Measurements from ENCODE around the gene POU2F2. TPM values are rescaled to one million over a fixed set of nuclear protein-coding genes. Genes with fewer than 3 reads are reported as not detected.
A peak's percentile ranks its signal among the peaks of the same experiment; 100 is the strongest.

Gene POU2F2
- total RNA-seq (2014; rRNA removed; shearing (Covaris generic)) (2.3 and 2.4 TPM in 2 replicates), polyA plus RNA-seq (2016; fragmentation: Nextera tagmentation; extraction: Ambion mirVana) (4.6 and 5.1 TPM in 2 replicates)
- long read RNA-seq, partial matches to known transcripts = 1 of 2 reads
- long read RNA-seq, other reads (novel, unspliced or antisense) = 1 of 2 reads

DNA sequence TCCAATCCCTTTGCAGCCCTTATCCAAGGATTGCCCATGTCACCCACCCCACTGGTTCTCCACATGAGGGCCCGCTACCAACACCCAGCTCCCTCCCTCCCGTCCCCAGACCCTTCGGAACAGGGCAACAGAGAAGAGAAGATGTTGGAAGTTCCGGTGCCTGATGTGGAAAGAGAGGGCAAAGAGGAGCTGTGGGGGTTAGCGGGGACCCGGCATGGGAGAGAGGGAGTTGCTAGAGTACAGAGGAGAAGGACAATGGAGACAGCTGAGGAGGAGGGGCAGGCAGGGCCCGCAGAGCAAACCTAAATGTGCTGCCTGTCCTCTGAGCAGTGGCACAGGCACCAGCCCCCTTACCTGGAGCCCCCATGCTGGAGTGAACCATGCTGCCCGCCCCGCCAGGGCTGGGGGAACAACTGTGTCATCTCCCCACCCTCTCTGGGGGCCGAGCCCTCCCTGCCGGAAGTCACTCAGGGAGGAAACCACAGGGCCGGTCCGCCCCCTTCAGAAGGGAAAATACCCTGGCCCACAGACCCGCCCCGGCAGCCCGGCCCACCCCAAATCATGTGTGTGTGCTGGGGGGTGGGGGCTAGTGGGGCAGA, at the start of gene POU2F2:
TSS of gene POU2F2 (minus strand) at position 417 of the 599 bp plus-strand sequence. CDS start at position 382, 35 bp downstream.
- H3K27me3 Mint-ChIP-seq (ENCODE audit: insufficient read depth, low read depth, poor library complexity) = peaks cover 20% of the 10 kb centered on the region
- H3K79me2 ChIP-seq (replicated peaks; ENCODE audit: insufficient read depth) = no peaks in the 10 kb centered on the region
- H3K36me3 ChIP-seq (ENCODE audit: insufficient read depth) = no peaks in the 10 kb centered on the region
- H3K27ac Mint-ChIP-seq = no peak within 1 kb of the TSS
- H3K4me2 ChIP-seq = peak within 1 kb of the TSS; percentile 87
- peaks cover 10% of the 10 kb centered on the region; the same call in 1 of the 2 replicates for H3K4me1 ChIP-seq (ENCODE audit: insufficient read depth)
- H3K4me3 ChIP-seq = peak within 1 kb of the TSS; percentile 75
- no peaks in the 10 kb centered on the region for H3K9me2 ChIP-seq (ENCODE audit: insufficient read depth)
- H3K9me3 Mint-ChIP-seq = no peaks in the 10 kb centered on the region; the same call in 2 of the 3 replicates
- 0 out of 2 replicates have a peak, but pooled peaks cover 5% of the 10 kb centered on the region for H3F3A ChIP-seq (replicated peaks; ENCODE audit: low read depth)
- TF ChIP-seq CREB1 (CRISPR knock-in tag; IDR thresholded peaks at IDR 0.05; ENCODE audit: low read depth) = no peak
- TF ChIP-seq ZNF114 (CRISPR knock-in tag; IDR thresholded peaks at IDR 0.05) = no peak
- TF ChIP-seq EZH2 (IDR thresholded peaks at IDR 0.05; ENCODE audit: low read depth, unreplicated experiment) = no peak
- H3K27me3 ChIP-seq (ENCODE audit: insufficient read depth) = peaks cover 19% of the 10 kb centered on the region
- H2AFZ ChIP-seq = peak within 1 kb of the TSS; percentile 96
- peaks cover 16% of the 10 kb centered on the region; the same call in 2 of the 3 replicates for H3K4me1 Mint-ChIP-seq
- DNase-seq (ENCODE audit: low spot score) (peak; percentile 60), ATAC-seq (peak; percentile 43)
- peak within 1 kb of the TSS; percentile 79 for H3K4me3 Mint-ChIP-seq
- no peaks in the 10 kb centered on the region for H3K36me3 Mint-ChIP-seq (ENCODE audit: low read depth)
- H4K20me1 ChIP-seq (replicated peaks; ENCODE audit: insufficient read depth) = no peaks in the 10 kb centered on the region
- H3K27ac ChIP-seq (ENCODE audit: low read depth) = no peak within 1 kb of the TSS

- Histone ChIP-seq H3K4me1 (ENCODE audit: insufficient read depth) (peaks cover 18% of the 10 kb centered on the region), H4K20me1 (replicated peaks; ENCODE audit: insufficient read depth) (peaks cover 15% of the 10 kb centered on the region; the same call in 1 of the 2 replicates), H3K4me2 (peak overlapping the region; percentile 66; the same call in 1 of the 2 replicates), H3K36me3 (ENCODE audit: insufficient read depth) (no peaks in the 10 kb centered on the region), H3K79me2 (replicated peaks; ENCODE audit: insufficient read depth) (no peaks in the 10 kb centered on the region), H3K27ac (ENCODE audit: low read depth) (no peak overlapping the region), H3F3A (replicated peaks; ENCODE audit: low read depth) (peaks cover 18% of the 10 kb centered on the region), H2AFZ (no peak overlapping the region), H3K27me3 (ENCODE audit: insufficient read depth) (peaks cover 80% of the 10 kb centered on the region), H3K4me3 (no peak overlapping the region), H3K9me2 (ENCODE audit: insufficient read depth) (no peaks in the 10 kb centered on the region)
- no peak overlapping the region for H3K4me3 Mint-ChIP-seq
- no peaks in the 10 kb centered on the region for H3K9me3 Mint-ChIP-seq
- no peak overlapping the region for H3K27ac Mint-ChIP-seq
- no peaks in the 10 kb centered on the region for H3K36me3 Mint-ChIP-seq (ENCODE audit: low read depth)
- TF ChIP-seq ZNF331 (CRISPR knock-in tag; IDR thresholded peaks at IDR 0.05; ENCODE audit: low read depth) (no peak), CREB1 (CRISPR knock-in tag; IDR thresholded peaks at IDR 0.05; ENCODE audit: low read depth) (no peak), EZH2phosphoT487 (IDR thresholded peaks at IDR 0.05; ENCODE audit: unreplicated experiment) (no peak), CTCF (conservative IDR thresholded peaks at IDR 0.05; ENCODE audit: low read depth in 2 of 2) (peak; percentile 63 to 89), NANOG (IDR thresholded peaks at IDR 0.05; ENCODE audit: borderline replicate concordance) (no peak), EZH2 (IDR thresholded peaks at IDR 0.05; ENCODE audit: low read depth, unreplicated experiment) (peak; percentile 53), ZNF462 (CRISPR knock-in tag; IDR thresholded peaks at IDR 0.05) (no peak)
- ATAC-seq = peak; percentile 59
- H3K4me1 Mint-ChIP-seq = peaks cover 25% of the 10 kb centered on the region
- peaks cover 27% of the 10 kb centered on the region for H3K27me3 Mint-ChIP-seq (ENCODE audit: insufficient read depth, low read depth, poor library complexity)
- DNase-seq (ENCODE audit: low spot score) = peak; percentile 85
Measured at GRCh38 chr19:42178791-42179674, 46.8 kb upstream of the POU2F2 start.

Measured in GM23338 (cell line).